GM12878 (cell line): ENCODE data around the gene NUP205. TPM values are rescaled to one million over a fixed set of nuclear protein-coding genes. Genes with fewer than 3 reads are reported as not detected.

ENCODE experiments used
- ATAC-seq: fragments of 200-7000 bp; cut with Tn5 transposase; 3 replicates; pipeline ENCODE4 v1.9.1; 2020; ENCODE audit warnings: mild to moderate bottlenecking, moderate library complexity
- BruUV-seq: library from RNA; stranded (reverse); fragments of 400-500 nt; replicated peaks from 2 replicates; lab custom pipeline; 2021; lab: Mats Ljungman, UMichigan
- CTCF ChIA-PET: fragments of 300-600 bp; sonication (Branson Sonifier 250); formaldehyde crosslinking; extraction: SDS; loops from one replicate; lab custom pipeline; 2021; ENCODE audit warnings: inconsistent platforms; lab: Yijun Ruan, JAX
- POLR2A ChIA-PET: fragments of 350-600 bp; formaldehyde crosslinking; extraction: SDS; loops from one replicate; lab custom pipeline; 2021; ENCODE audit warnings: inconsistent platforms; lab: Charles Lee
- RAD21 ChIA-PET: fragments of 300-600 bp; sonication (Branson Sonifier 250); formaldehyde crosslinking; loops from one replicate; lab custom pipeline; 2023; ENCODE audit warnings: antibody characterized with exemption; ENCODE audit not compliant: unreplicated experiment; lab: Charles Lee
- SMC1A ChIA-PET: fragments of 300-600 bp; sonication (Branson Sonifier 250); formaldehyde crosslinking; loops from one replicate; lab custom pipeline; 2023; ENCODE audit not compliant: unreplicated experiment, uncharacterized antibody; lab: Charles Lee
- DNase-seq: peaks from one replicate; pipeline ENCODE4 v3.0.0-alpha.2; 2011; ENCODE audit warnings: low read depth, low spot score
- FAIRE-seq: peaks from 3 replicates; lab custom pipeline; 2011; peaks lifted over from hg19 to GRCh38; lab: Jason Lieb, UNC
- H2AFZ ChIP-seq: 2 replicates; pipeline ENCODE4 v1.6.0; 2011; ENCODE audit warnings: low read depth, low read length, control low read depth; ENCODE audit not compliant: control insufficient read depth
- H3K27ac ChIP-seq: 2 replicates; pipeline ENCODE4 v1.5.1; 2011; ENCODE audit warnings: control low read depth; ENCODE audit not compliant: control insufficient read depth, insufficient read depth
- H3K27me3 ChIP-seq, 2 experiments: replicated peaks in 1 of 2; 2 replicates each; pipeline versions ENCODE4 v1.6.0 to v1.6.1; 2011; ENCODE audit warnings: low read length in 1 of 2; ENCODE audit not compliant: control insufficient read depth in 2 of 2, insufficient read depth in 2 of 2
- H3K36me3 ChIP-seq, 2 experiments: 2 replicates each; pipeline ENCODE4 v1.5.1; 2011; ENCODE audit warnings: low read length in 1 of 2; ENCODE audit not compliant: control insufficient read depth in 2 of 2, insufficient read depth in 2 of 2
- H3K4me1 ChIP-seq: 2 replicates; pipeline ENCODE4 v1.6.1; 2011; ENCODE audit warnings: mild to moderate bottlenecking, low read length, moderate library complexity, mixed read lengths; ENCODE audit not compliant: control insufficient read depth, insufficient read depth
- H3K4me2 ChIP-seq: 2 replicates; pipeline ENCODE4 v1.6.0; 2011; ENCODE audit warnings: control low read depth; ENCODE audit not compliant: control insufficient read depth, insufficient read depth
- H3K4me3 ChIP-seq: fragments of 200-600 bp; sonication (generic); 2 replicates; pipeline ENCODE4 v1.5.1; 2016
- H3K79me2 ChIP-seq: 2 replicates; pipeline ENCODE4 v1.6.0; 2011; ENCODE audit warnings: low read length; ENCODE audit not compliant: control insufficient read depth, insufficient read depth
- H3K9ac ChIP-seq: 2 replicates; pipeline ENCODE4 v1.8.0; 2011; ENCODE audit warnings: low read length, control low read depth, mixed read lengths; ENCODE audit not compliant: control insufficient read depth, insufficient read depth
- H3K9me3 ChIP-seq: replicated peaks from 3 replicates; pipeline ENCODE4 v1.5.1; 2011; ENCODE audit warnings: mild to moderate bottlenecking, low read length; ENCODE audit not compliant: control insufficient read depth, insufficient read depth
- H4K20me1 ChIP-seq: 2 replicates; pipeline ENCODE4 v1.6.0; 2011; ENCODE audit not compliant: control insufficient read depth, insufficient read depth
- CUX1 ChIP-seq: IDR thresholded peaks from 2 replicates; pipeline ENCODE4 v1.6.1; 2012; ENCODE audit warnings: improper control_type of control experiment, low read depth, low read length; ENCODE audit not compliant: insufficient replicate concordance
- DPF2 ChIP-seq: fragments of 450-650 bp; IDR thresholded peaks from 2 replicates; pipeline ENCODE4 v1.6.1; 2017; ENCODE audit warnings: mild to moderate bottlenecking
- HDAC6 ChIP-seq: fragments of 200-600 bp; sonication (generic); IDR thresholded peaks from one replicate; pipeline ENCODE4 v1.8.0; 2017; ENCODE audit warnings: antibody characterized with exemption; ENCODE audit not compliant: unreplicated experiment
- NBN ChIP-seq: fragments of 450-650 bp; IDR thresholded peaks from 2 replicates; pipeline ENCODE4 v1.6.1; 2016
- POLR2A ChIP-seq: IDR thresholded peaks from 2 replicates; pipeline ENCODE4 v1.6.1; 2011; ENCODE audit warnings: low read depth, mild to moderate bottlenecking, low read length
- POLR2AphosphoS2 ChIP-seq: IDR thresholded peaks from 2 replicates; pipeline ENCODE4 v1.6.1; 2011; ENCODE audit warnings: low read depth, mild to moderate bottlenecking, low read length, improper control_type of control experiment, moderate library complexity
- SMAD1 ChIP-seq: fragments of 450-650 bp; IDR thresholded peaks from 2 replicates; pipeline ENCODE4 v1.6.1; 2018; ENCODE audit warnings: mild to moderate bottlenecking, low read depth; ENCODE audit not compliant: partially characterized antibody
- SMC3 ChIP-seq: IDR thresholded peaks from 2 replicates; pipeline ENCODE4 v1.6.1; 2011; ENCODE audit warnings: low read length, improper control_type of control experiment, borderline replicate concordance
- SUPT20H ChIP-seq: IDR thresholded peaks from 2 replicates; pipeline ENCODE4 v1.6.1; 2011; ENCODE audit warnings: low read depth, mild to moderate bottlenecking, low read length, moderate library complexity, borderline replicate concordance; ENCODE audit not compliant: control insufficient read depth
- TCF12 ChIP-seq: IDR thresholded peaks from 2 replicates; pipeline ENCODE4 v1.6.1; 2011; ENCODE audit warnings: low read depth, mild to moderate bottlenecking, low read length
- YBX1 ChIP-seq: fragments of 450-650 bp; IDR thresholded peaks from 2 replicates; pipeline ENCODE4 v1.6.1; 2016; ENCODE audit warnings: antibody characterized with exemption
- ZBED1 ChIP-seq: IDR thresholded peaks from 2 replicates; pipeline ENCODE4 v1.6.1; 2016; ENCODE audit warnings: borderline replicate concordance
- ZBTB40 ChIP-seq: fragments of 450-650 bp; IDR thresholded peaks from 2 replicates; pipeline ENCODE4 v1.6.1; 2016; ENCODE audit warnings: mild to moderate bottlenecking, moderate library complexity, borderline replicate concordance
- ZZZ3 ChIP-seq: IDR thresholded peaks from 2 replicates; pipeline ENCODE4 v1.6.1; 2011; ENCODE audit warnings: low read depth; ENCODE audit not compliant: control insufficient read depth, insufficient read length
- WGBS: methylation state at CpG from one replicate; pipeline ENCODE4 v1.1.6; 2016; ENCODE audit warnings: low lambda C conversion rate; ENCODE audit not compliant: insufficient replicate concordance, insufficient coverage; ENCODE audit errors: missing lambda C conversion rate; 5-methylcytosine and 5-hydroxymethylcytosine counted together
- in situ Hi-C: fragments of 300-500 bp; cut with MboI; formaldehyde crosslinking; loops from 9 replicates; pipeline ENCODE4 v1.14.3; 2018; ENCODE audit warnings: mixed read lengths
- intact Hi-C: fragments of 100-400 bp; cut with micrococcal nuclease; formaldehyde crosslinking; loops from one replicate; pipeline ENCODE4 v1.14.2; 2022; ENCODE audit not compliant: unreplicated experiment
- polyA plus RNA-seq, 11 experiments: library from polyadenylated mRNA; depleted of rRNA in 4 of 11; unstranded in 6 of 11; stranded (reverse) in 5 of 11; fragments of >200 nt; fragmentation: Nextera tagmentation in 4 of 11; fragmentation: Illumina TruSeq in 1 of 11; extraction: Ambion mirVana in 4 of 11; extraction: Trizol in 1 of 11; gene quantifications; 1 replicate in 1 of 11; 2 replicates in 10 of 11; pipeline versions ENCODE4 v1.2.1 to v1.2.3, GENCODE V29; 2011 to 2016; ENCODE audit warnings: inconsistent platforms in 2 of 11, missing spikeins in 2 of 11, low read depth in 1 of 11
- total RNA-seq, 4 experiments: library from RNA; depleted of rRNA in 3 of 4; stranded (reverse); fragments of >200 nt in 3 of 4; fragmentation: Illumina TruSeq in 1 of 4; extraction: Trizol in 1 of 4; gene quantifications; 2 replicates each; pipeline versions ENCODE4 v1.2.1 to v1.2.3, GENCODE V29; 2013 to 2021

NUP205 gene
- total and polyA plus RNA-seq, 10 of the 15 experiments (the other 5 are each of a cell fraction or from before 2014, with no cell fraction given), result 41.4 to 110 (median 85.9) TPM

- TF ChIP-seq ZBTB40 (no peak), ZBED1 (no peak), SUPT20H (no peak), NBN (no peak), HDAC6 (no peak), SMC3 (no peak), TCF12 (no peak)
These were observed 35.2 kb upstream of the NUP205 start (continued) for GRCh38 chr7:135522509-135522908.

GRCh38 chr7:135523146-135523545, 34.6 kb upstream of the NUP205 start:
- in situ Hi-C loops, result no loop called here
- Histone ChIP-seq H3K79me2 (no peaks in the 10 kb centered on the region), H3K4me3 (no peak overlapping the region), H3K4me1 (no peaks in the 10 kb centered on the region), H3K36me3 (no peaks in the 10 kb centered on the region), H4K20me1 (no peaks in the 10 kb centered on the region), H3K9me3 (no peaks in the 10 kb centered on the region), H3K9ac (no peak overlapping the region), H3K27me3 (no peaks in the 10 kb centered on the region), H3K4me2 (no peak overlapping the region), H3K27ac (no peak overlapping the region), H2AFZ (no peak overlapping the region)
- ChIA-PET CTCF (interaction anchor here (0.6 to 1.6 kb wide), 5 partner anchors 18 to 248 kb away, joined by 3 to 6 read pairs (median 4); no protein-coding TSS in a partner anchor), SMC1A (interaction anchor here (0.9 to 1.3 kb wide), 3 partner anchors 13 to 86 kb away, joined by 3 read pairs; no protein-coding TSS in a partner anchor), RAD21 (interaction anchor here (0.7 kb wide), 1 partner anchor 47 kb away, joined by 3 read pairs; no protein-coding TSS in a partner anchor), POLR2A (no interaction called here)
- ATAC-seq (no peak), FAIRE-seq (no peak), DNase-seq (no peak)
- BruUV-seq, result no TSS peak
- TF ChIP-seq ZZZ3, result no peak
- no peak for TF ChIP-seq SMAD1
- no peak for TF ChIP-seq POLR2AphosphoS2
- no peak for TF ChIP-seq CUX1
- no peak for TF ChIP-seq DPF2
- TF ChIP-seq POLR2A, result no peak
- no peak for TF ChIP-seq YBX1
- 48% methylated on average over 1 of the region's 1 CpG for WGBS
- intact Hi-C loops, result no loop called here
